CD4-positive, alpha-beta T cell treated with Interleukin-15 for 1 hour (primary cell): ENCODE results near the gene NCF4.

Source experiments
- DNase-seq: peaks from one replicate; pipeline ENCODE4 v3.0.0-alpha.2; 2020

NCF4 gene

DNA sequence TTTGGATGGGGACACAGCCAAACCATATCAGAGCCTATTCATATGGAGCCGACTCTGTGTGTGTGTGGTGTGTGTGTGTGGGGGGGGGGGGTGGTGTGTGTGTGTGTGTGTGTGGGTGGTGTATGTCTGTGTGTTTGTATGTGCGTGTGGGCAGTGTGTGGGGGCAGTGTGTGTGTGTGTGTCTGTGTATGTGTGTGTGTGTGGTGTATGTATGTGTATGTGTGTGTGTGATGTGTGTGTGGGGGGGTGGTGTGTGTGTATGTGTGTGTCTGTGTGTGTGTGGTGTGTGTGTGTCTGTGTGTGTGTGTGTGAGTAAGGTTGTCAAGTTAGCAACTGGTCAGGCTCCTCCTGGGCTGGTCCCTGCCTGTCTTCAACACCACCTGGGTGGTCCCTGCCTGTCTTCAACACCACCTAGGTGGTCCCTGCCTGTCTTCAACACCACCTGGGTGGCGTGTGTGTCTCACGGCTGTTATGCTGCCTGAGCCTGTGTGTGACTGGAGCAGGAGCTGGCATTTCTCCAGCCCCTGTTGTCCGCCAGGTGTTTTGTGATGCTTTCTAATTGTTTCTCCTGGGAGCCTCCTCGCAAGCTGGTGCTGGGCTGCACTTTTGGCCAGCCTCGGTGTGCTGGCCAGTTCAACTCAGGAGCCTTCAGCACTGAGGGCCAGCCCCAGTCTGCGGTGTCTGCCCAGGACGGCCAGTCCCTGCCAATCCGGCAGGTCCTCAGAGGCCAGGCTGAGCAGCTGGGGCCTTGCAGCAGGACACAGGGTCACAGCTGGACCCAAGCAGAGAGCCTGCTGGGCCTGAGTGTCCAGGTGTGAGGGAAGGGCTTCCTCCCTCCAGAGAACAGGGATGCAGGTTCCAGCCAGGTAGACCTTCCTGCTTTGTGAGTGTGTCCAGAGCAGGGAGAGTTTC, 22.4 kb upstream of the NCF4 start:
- no peak for DNase-seq

DNA sequence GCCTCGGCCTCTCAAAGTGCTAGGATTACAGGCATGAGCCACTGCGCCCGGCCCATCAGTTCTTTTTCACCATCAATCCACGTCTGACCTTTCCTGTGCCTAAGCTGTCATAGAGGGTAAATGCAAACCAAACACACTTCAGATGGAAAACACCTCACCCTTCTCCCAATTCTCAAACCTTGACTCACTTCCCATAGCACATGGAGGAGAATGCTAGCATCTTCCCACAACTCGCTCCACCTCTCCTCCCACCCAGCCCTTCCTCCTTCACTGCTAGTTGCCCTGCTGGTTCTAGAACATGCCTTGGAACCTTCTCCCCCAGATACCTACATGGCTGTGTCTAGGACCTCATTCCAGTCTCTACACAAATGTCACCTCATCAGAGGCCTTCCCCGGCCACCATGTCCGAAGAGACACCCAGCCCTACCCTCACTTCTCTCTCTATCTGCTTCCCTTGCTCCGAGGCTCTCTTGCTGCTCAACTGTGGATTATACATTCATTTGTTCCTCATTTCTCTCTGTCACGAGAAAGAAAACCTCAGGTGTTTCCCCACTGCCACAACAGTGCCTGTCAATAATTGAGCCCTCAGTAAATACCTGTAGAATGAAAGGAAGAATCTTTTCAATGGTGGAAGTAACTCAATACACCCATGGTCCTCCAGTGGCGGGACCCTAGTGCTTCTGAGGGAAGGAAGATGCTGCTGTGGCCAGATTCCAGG, 21.3 kb upstream of the NCF4 start:
- DNase-seq, result no peak

DNA sequence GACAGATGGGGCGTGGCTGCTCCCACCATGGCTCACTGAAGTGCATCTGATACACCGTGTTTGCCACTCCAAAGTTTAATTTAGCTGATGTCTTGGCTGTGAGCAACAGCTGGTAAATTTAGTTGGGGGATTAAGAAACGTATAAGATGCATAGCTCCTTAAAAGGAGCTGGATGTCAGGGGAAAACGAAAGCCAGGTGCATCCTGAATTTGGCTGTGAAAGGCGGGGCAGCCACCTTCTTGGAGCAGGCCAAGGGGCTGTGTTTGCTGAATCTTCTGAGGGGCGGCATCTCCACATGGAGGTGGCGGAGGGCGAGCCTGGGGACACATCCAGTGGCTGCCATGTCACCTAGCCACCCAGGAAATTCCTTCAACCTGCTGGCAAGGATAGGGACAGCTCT, 20.7 kb upstream of the NCF4 start:
- DNase-seq, result no peak

DNA sequence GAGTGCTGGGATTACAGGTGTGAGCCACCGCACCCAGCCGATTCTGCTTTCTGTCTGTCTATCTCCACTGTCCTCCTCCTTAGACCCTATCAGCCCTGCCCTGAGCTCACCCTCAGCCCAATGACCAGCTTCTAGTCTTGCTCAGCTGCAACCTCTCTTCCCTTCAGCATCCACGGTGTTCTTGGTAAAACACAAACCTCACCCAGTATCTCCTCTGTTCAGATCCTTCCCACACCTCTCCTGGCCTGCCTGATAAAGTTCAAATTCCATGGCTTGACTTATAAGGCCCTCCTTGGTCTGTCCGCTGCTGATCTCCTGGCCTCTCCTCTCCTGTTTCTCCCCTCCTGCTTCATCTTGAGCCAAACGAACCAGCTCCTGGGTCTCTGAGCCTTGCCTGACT, 14.5 kb upstream of the NCF4 start:
- DNase-seq, result no peak

DNA sequence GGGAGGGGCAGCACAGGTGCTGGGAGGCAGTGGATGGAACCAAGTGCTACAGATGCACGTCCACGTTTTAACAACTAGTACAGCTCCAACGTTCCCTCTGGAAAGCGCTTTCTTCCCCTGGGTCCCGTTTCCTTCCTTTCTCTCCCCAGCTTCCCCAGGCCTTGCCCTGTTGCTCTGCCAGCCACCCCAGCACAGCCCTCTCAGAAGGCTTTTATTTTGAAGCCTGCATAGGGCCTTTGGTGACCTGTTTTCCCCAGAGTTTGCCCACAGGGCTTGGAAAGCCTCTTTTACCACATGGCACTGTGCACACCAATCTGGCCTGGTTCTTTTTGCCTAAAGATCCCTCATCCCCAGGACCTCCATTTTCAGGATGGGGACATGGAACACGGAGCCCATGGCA, 13.9 kb upstream of the NCF4 start:
- no peak for DNase-seq

DNA sequence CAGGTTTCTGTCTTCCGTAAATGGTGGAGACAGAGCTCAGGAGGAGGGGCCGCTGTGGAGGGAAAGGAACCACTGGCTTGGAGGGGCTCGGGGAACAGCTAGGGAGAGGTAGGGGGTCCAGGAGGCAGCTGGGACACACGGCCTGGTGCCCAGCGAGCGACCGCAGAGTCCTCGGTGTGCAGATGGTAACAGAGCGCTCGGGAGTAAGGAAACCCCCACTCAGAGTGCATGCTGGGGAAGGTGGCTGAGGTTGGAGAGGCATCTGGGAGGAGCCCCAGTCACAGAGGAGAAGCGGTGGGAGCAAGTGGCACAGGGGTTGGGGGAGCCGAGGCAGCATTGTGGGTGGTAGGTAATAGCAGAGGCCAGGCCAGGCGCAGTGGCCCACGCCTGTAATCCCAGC, 10.8 kb upstream of the NCF4 start:
- no peak for DNase-seq

DNA sequence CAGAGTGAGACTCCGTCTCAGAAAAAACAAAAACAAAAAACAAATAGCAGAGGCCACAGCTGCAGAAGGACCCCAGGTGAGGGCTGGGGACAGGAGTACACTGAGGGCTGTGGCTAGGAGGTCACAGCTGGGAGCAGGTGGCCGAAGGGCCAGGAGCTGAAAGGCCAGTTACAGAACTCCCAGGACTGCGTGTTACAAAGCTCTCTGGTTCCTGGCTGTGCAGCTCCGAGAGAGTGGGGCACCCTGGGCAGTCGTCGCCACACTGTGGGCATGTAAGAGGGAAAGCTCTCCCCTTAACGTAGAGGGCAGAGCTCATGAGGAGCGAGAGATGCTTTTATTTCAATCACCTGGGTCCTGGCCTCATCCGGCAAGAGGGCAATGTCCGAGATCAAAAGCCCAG, 10.1 kb upstream of the NCF4 start:
- no peak for DNase-seq

DNA sequence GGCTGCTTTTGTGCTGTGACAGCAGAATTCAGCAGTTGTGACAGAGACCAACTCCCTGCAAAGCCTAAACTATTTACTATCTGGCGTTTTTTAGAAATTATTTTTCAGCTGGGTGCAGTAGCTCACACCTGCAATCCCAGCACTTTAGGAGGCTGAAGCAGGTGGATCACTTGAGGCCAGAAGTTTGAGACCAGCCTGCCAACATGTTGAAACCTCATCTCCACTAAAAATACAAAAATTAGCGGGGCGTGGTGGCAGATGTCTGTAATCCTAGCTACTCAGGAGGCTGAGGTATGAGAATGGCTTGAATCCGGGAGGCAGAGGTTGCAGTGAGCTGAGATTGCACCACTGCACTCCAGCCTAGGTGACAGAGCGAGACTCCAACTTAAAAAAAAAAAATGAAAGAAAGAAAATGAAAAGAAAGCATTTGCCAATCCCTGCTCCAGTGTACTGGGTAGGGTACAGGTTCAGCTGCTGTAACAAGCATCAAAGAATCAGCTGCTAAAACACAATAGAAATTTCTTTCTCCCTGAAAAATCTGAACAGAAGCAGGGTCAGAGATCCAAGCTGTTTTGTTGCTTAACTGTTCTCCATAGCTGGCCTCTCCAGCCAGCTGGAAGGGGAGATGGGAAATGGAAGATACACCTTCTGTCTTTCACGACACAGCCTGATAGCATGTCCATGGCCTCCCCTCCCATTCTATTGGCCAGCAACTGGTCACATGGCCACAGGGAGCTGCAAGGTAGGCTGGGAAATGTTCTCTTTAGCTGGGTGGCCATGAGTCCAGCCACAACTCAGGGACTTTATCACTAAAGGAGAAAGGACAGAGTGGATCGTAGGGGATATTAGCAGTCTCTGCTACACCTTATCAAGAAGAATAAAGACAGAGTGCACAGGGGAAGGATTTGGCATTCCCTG, 8.5 kb upstream of the NCF4 start:
- no peak for DNase-seq

DNA sequence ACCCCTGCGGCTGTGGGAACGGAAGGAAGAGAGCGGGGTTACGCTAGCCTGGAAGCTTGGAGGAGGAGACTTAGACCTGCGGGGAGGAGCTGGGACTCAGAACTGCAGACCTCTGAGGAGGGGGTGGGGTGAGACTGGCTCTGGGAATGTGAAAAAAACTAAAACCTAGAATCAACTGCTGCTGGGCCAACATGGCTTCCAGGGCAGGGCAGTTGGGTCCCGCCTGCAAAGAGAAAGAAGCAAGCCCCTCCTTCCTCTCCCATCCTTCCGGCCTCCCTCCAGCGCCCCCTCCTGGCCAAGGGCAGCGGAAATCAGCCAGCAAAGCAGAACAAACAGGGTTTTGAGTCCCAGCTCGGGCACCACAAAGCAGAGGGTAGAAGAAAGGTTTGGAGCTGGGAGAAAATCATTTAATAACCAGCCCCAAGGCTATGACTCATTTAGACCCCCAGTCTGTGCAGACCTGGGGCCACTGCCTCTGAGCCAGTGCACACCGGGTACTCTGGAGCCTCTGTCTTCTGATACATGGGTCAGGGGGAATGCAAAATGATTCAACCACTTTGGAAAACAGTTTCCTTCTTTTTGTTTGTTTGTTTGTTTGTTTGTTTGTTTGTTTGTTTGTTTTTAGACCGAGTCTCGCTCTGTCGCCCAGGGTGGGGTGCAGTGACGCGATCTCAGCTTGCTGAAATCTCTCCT, 7.3 kb upstream of the NCF4 start:
- peak; percentile 86 for DNase-seq

DNA sequence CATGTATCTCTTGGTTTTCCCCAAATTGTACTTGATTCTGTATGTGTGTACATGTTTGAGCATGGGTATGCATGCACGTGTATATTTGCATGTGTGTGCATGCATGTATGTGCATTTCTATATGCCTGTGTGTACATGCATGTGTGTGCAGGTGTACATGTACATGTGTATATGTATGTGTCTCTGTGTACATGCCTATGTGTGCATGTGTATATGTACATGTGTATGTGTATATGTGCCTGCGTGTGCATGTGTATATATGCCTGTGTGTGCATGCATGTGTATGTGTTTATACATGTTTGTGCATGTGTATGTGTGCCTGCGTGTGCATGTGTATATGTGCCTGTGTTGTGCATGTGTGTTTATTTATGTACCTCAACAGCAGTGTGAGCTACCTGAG, 5.3 kb upstream of the NCF4 start:
- DNase-seq, result no peak

DNA sequence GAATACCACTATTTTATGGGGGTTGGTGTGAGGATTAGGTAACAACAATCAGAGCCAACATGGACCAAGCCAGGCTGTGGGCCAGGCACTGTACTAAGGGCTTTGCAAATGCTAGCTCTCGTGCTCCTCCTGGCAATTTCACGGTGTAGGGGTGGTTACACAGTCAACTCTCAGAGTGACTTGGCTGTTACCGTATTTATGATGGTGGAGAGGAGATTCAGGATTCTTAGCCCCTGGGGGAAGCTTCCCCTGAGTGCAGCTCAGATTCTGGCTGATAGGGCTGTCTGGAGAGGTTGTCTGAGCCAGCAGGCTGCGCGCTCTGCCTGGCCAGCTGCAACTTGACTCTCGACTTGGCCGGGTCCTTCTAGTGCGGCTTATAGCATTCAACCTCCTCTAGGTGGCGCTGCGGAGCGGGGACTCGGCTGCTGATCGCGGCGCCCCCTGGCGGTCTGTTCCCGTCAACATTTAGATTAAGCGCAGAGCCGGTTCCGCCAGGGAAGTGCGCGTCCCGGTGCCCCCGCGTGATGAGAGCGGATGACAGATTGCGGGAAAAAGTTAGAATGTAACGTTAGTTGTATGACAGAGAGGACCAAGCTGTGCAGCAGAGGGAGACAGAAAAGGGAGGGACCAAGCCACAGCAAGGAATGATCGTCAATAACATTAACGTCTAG, 4.5 kb upstream of the NCF4 start:
- DNase-seq, result peak; percentile 86

DNA sequence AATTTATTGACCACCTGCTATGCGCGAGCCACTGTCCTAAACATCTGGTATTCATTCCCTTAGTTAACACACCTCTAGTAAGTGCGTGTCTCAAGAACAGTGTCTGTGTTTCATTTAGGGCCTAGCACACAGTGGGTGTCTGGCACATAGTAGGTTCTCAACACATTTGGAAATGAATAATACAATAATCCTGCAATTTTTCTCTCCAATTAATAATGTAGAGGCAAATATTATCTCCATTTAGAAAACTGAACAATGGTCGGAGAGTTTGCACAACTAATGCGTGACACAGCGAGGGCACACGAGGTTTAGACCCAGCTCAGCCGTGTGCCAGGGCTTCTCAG, 4.0 kb upstream of the NCF4 start:
- no peak for DNase-seq

DNA sequence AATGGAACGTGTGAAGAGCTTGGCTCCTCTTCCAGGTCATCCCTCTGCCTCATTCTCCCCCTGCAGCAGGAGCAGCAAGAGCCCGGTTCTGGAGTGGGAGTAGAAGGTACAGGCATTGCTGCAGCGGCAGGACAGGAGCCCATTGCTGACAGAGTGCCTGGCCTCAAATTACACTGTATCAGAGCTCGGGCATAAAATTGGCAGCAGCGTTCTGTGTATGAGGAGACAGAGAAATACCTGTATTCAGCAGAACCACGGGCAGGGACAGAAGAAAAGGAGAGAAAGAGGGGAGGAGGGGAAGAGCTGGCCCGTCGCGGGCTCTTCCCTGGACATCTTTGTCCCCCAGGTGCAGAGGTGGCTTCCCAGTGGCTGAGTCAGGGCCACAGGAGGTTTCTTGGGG, 2.6 kb upstream of the NCF4 start:
- no peak for DNase-seq

DNA sequence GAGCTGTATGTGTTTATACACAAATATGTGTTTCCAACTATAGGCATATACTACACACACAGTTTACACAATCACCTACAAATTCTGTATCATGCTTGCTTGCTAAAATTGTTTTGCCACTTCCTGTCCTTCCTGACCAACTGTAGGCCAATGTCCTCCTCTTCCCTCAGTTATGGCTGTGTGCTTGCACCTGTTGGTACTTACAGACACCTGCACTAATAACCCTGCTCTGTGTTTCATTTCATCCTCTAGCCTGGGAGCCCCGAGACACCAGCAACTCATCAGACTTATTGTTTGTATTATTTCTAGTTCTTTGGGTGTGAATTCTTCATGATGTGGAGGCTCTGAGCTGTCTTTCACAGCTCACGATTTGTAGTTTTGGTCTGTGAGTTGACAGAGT, 1.8 kb upstream of the NCF4 start:
- no peak for DNase-seq

DNA sequence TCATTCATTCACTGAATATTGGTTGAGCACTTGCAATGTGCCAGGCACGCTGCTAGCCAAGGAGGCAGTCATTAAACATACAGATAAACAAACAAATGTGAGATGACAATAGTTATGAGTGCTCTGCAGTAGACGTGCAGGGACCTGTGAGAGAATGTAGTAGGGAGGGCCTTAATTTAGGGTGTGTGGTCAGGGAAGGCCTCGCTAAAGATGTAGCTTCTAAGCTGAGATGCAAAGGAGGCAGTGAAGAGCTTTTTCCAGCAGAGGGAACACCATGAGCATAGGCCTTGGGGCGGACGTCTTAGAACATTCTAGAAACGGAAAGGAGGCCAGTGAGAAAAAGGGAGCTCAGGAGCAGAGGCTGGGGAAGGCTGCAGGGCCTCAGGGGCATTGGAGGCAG, 789 bp upstream of the NCF4 start:
- no peak for DNase-seq

DNA sequence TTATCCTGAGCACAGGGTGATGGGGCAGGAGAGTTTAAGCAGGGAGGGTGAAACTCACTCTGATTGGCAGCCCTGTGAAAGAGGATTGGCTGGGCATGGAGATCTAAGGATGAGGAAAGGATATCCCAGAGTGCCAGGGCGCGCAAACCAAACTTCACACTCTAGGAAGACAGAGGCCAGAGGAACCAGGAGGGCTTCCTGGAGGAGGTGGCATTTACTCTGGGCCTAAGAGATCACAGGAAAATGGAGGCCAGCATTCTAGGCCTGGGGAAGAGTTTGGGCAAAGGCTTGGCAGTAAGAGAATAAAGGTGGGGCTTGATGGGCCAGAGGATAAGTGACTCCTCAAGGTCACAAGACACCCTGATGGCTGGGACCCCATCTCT, 377 bp upstream of the NCF4 start:
- DNase-seq, result no peak

DNA sequence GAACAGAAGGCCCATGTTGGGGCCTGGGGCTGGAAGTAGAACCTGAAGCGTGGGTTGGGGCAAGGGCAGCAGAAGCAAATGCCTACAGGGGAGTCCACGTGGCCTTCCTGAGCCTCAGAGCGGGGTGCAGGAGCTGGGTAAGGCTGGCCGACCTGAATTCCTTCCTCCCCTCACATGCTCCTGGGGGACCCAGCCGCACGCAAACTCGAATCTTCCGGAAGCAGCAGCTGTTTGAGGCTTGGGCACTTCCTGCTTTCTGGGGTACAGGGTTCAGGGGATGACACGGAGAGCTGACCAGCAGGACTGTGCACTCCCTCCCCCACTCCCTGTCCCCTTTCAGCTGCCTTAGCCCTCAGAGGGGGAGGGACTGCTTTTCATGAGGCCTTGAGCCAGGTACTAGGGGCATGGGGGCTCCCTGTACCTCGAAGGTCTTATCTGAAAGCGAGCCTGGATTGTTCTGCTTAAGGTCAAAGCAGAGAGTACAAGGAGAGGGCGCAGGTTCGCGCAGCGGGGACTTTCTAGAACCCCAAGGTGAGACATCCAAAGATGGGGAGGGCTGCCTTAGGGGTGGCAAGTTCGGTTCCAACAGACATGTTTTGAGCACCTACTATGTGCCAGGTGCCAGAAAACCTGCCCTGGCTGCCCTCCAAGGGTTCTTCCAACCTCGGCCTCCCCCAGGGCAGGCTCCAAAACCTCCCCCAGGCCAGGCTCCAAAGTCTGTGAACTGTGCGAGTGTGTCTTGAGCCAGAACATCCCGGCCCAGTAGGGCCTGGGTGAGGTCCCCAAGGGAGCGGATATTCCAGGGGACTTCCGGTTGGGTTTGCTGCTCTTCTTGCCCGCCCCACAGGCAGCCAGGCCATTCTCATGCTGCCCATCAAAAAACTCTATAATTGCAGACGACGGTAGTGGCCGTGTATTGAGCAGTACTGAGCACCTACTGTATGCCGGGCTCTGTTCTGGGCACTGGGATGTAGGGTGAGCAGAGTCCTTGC, 1.7 kb downstream of the NCF4 start:
- DNase-seq, result peak; percentile 40

DNA sequence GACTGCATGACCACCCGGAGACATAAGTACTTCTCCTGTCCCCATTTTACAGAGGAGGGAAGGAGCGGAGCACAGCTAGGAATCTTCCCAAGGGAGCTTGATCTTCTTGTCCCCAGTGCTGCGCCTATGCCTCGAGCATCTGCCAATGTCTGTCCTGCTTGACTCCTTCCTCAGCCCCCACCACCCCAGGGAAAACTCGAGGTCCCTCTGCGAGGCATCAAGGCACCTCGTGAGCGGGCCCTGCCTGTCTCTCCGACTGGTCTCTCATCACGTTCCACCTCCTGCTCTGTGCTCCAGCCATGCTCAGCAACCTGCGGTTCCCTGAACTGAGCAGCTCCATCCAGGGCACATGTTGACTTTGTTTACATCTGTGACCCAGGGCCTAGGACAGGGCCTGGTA, 2.5 kb downstream of the NCF4 start:
- no peak for DNase-seq

DNA sequence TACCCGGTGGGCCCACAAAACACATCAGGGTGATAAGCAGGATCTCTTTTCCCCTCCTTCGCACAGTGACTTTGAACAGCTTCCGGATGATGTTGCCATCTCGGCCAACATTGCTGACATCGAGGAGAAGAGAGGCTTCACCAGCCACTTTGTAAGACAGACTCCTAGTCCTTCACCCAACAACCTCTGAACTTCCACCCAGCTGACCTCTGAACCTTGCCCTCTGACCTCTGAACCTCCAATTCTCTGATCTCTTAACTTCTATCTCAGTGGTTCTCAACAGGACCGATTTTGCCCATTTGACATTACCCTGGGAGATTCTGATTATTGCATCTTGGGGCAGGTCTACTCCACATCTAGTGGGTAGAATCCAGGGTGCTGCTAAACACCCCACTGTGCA, 3.2 kb downstream of the NCF4 start:
- DNase-seq, result no peak

DNA sequence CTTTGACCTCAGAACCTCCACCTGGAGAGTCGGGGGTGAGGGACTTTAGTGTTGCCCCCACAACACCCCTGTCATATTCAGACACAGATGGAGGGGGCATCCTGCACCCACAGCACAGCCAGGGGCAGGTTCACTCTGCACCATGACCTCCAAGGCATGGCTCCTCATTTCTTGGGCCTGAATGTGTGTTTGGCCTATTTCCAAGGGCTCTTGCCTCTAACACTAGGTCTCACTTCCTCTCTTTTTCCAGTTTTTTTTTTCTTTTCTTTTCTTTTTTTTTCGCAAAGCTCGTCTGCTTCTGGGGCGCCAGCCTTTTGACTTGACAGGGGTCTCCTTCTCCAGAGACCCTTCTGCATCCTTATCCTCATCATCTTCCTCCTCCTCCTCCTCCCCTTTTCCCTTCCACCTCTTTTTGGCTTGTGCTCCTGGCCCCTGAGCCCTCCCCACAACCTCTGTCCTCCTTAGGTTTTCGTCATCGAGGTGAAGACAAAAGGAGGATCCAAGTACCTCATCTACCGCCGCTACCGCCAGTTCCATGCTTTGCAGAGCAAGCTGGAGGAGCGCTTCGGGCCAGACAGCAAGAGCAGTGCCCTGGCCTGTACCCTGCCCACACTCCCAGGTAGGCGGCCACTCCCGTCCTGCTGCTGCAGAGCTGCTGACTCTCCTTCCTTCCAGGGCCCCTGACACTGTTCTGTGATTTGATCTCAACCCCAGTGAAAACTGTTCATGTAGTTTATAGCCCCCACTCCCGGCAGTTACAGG, 3.8 kb downstream of the NCF4 start:
- no peak for DNase-seq
